ENCODE measurements around the gene LMTK2. TPM values are rescaled to one million over a fixed set of nuclear protein-coding genes. Genes with fewer than 3 reads are reported as not detected.

The LMTK2 gene
- total and polyA plus RNA-seq, 8 donors: 13.4 to 28.2 (median 16.6) TPM

GRCh38 chr7:98135984-98136383 is 29.3 kb downstream of the LMTK2 start:
- Histone ChIP-seq H3K36me3 (peaks cover 0 to 19% of the 10 kb centered on the region in 2 donors), H3K27me3 (peaks cover 0 to 19% of the 10 kb centered on the region in 2 donors), H3K9me3 (no peaks in the 10 kb centered on the region), H3K4me3 (no peak overlapping the region), H3K4me1 (peaks cover 12 to 75% of the 10 kb centered on the region in 2 donors), H3K27ac (no peak overlapping the region)
- TF ChIP-seq CTCF (IDR thresholded peaks at IDR 0.05): no peak
- no peak for ATAC-seq
- intact Hi-C loops (cut with DNase I): no loop called here
- DNase-seq: no peak

- no peak for TF ChIP-seq CTCF (IDR thresholded peaks at IDR 0.05)
- no peak overlapping the region for H3K27ac ChIP-seq
- DNase-seq (no peak), ATAC-seq (no peak)
- H3K27me3 ChIP-seq: peaks cover 0 to 22% of the 10 kb centered on the region in 2 donors
- no peak overlapping the region for H3K4me3 ChIP-seq
- no peaks in the 10 kb centered on the region for H3K9me3 ChIP-seq
- peaks cover 7 to 70% of the 10 kb centered on the region in 2 donors for H3K4me1 ChIP-seq
- H3K36me3 ChIP-seq: peaks cover 0 to 21% of the 10 kb centered on the region in 2 donors
- intact Hi-C loops (cut with DNase I): no loop called here
Observed at GRCh38 chr7:98136423-98136822, 29.8 kb downstream of the LMTK2 start.

GRCh38 chr7:98137134-98137825 is 30.6 kb downstream of the LMTK2 start:
- DNase-seq (no peak), ATAC-seq (no peak)
- peaks cover 0 to 26% of the 10 kb centered on the region in 2 donors for H3K27me3 ChIP-seq
- H3K36me3 ChIP-seq: peaks cover 0 to 29% of the 10 kb centered on the region in 2 donors
- no peaks in the 10 kb centered on the region for H3K9me3 ChIP-seq
- H3K4me3 ChIP-seq: no peak overlapping the region
- peak overlapping the region in 1 of 2 donors; percentile 51 for H3K27ac ChIP-seq
- peaks cover 6 to 62% of the 10 kb centered on the region in 2 donors for H3K4me1 ChIP-seq
- no peak for TF ChIP-seq CTCF (IDR thresholded peaks at IDR 0.05)
- intact Hi-C loops (cut with DNase I): no loop called here

GRCh38 chr7:98137826-98138151 is 31.1 kb downstream of the LMTK2 start:
- no peak for TF ChIP-seq CTCF (IDR thresholded peaks at IDR 0.05)
- Histone ChIP-seq H3K36me3 (peaks cover 0 to 34% of the 10 kb centered on the region in 2 donors), H3K27ac (peak overlapping the region in 1 of 2 donors; percentile 51), H3K4me1 (peaks cover 6 to 57% of the 10 kb centered on the region in 2 donors), H3K4me3 (no peak overlapping the region), H3K27me3 (peaks cover 0 to 30% of the 10 kb centered on the region in 2 donors), H3K9me3 (no peaks in the 10 kb centered on the region)
- no peak for DNase-seq
- ATAC-seq: peak; percentile 81
- intact Hi-C loops (cut with DNase I): no loop called here

- TF ChIP-seq CTCF (IDR thresholded peaks at IDR 0.05): no peak
- no peak for ATAC-seq
- Histone ChIP-seq H3K4me1 (peaks cover 6 to 48% of the 10 kb centered on the region in 2 donors), H3K27me3 (peaks cover 0 to 31% of the 10 kb centered on the region in 2 donors), H3K4me3 (no peak overlapping the region), H3K36me3 (peaks cover 0 to 43% of the 10 kb centered on the region in 2 donors), H3K9me3 (no peaks in the 10 kb centered on the region), H3K27ac (no peak overlapping the region)
- DNase-seq: no peak
- intact Hi-C loops (cut with DNase I): no loop called here
Observed at GRCh38 chr7:98138672-98139071, 32.0 kb downstream of the LMTK2 start.

Measured in left lung (tissue), 10 donors.